Skeletal muscle tissue (tissue), 5 donors: ENCODE results near the gene PYCARD. TPM values are rescaled to one million over a fixed set of nuclear protein-coding genes. Genes with fewer than 3 reads are reported as not detected.

ENCODE experiments used
- H3K27ac ChIP-seq: one replicate; pipeline ENCODE4 v1.7.0; 2013; ENCODE audit warnings: mild to moderate bottlenecking, low read depth, low read length, inconsistent platforms
- H3K27me3 ChIP-seq, 3 donors: one replicate each; pipeline ENCODE4 v1.7.0; 2013; ENCODE audit warnings: low read length in 3 of 3; ENCODE audit not compliant: control insufficient read depth in 3 of 3, insufficient read depth in 3 of 3
- H3K36me3 ChIP-seq, 3 donors: one replicate each; pipeline ENCODE4 v1.7.0; 2013; ENCODE audit warnings: low read length in 3 of 3; ENCODE audit not compliant: control insufficient read depth in 3 of 3, insufficient read depth in 3 of 3
- H3K4me1 ChIP-seq, 3 donors: one replicate each; pipeline ENCODE4 v1.7.0; 2013; ENCODE audit warnings: low read length in 3 of 3, mild to moderate bottlenecking in 3 of 3; ENCODE audit not compliant: control insufficient read depth in 3 of 3, insufficient read depth in 3 of 3
- H3K4me3 ChIP-seq, 3 donors: one replicate each; pipeline ENCODE4 v1.7.0; 2013; ENCODE audit warnings: low read length in 3 of 3
- H3K9ac ChIP-seq, 3 donors: one replicate each; pipeline ENCODE4 v1.7.0; 2013; ENCODE audit warnings: low read length in 3 of 3, mild to moderate bottlenecking in 3 of 3, moderate library complexity in 2 of 3, low read depth in 1 of 3
- H3K9me3 ChIP-seq, 3 donors: one replicate each; pipeline ENCODE4 v1.7.0; 2013; ENCODE audit warnings: low read length in 3 of 3; ENCODE audit not compliant: control insufficient read depth in 3 of 3
- small RNA-seq: library from RNA; depleted of rRNA; stranded (forward); fragments of <200 nt; gene quantifications from one replicate; pipeline ENCODE3, GENCODE V24; 2014
- total RNA-seq: library from RNA; depleted of rRNA; stranded (reverse); fragments of >200 nt; gene quantifications from one replicate; pipeline ENCODE4 v1.2.3, GENCODE V29; 2014
- donor health status: Osteomylitis.

PYCARD gene
- total RNA-seq, 1 donor from 2014 or later = 27.1 TPM

DNA sequence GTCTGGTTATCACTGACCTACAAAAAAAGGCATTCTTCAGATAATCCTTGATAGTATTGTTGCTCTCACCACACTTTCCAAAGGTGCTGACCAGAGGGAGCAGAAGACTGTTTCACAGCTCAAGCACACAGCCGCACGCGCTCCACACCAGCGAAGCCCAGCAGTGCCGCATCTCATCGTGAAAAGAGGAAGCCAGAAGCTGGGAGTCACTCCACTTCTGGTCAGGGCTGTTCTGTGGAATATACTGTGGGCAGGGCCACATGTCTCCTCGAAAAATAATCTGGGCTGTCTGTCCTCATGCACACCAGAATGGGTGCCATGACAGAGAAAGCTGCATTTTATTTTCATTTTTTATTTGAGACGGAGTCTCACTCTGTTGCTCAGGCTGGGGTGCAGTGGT lies 45.4 kb downstream of the PYCARD start:
- Histone ChIP-seq H3K4me3 (no peak overlapping the region), H3K9ac (no peak overlapping the region), H3K27ac (no peak overlapping the region), H3K9me3 (no peaks in the 10 kb centered on the region), H3K27me3 (no peaks in the 10 kb centered on the region), H3K36me3 (no peaks in the 10 kb centered on the region), H3K4me1 (peaks cover 0 to 2% (median 0%) of the 10 kb centered on the region in 3 donors)

Small RNAs within 50 kb of the gene (small RNA-seq; reads per million reads assigned to genes)
- gene AC009088.4 = not detected
- not detected for gene NDUFA3P6

Other genes with a start within 250 kb of the PYCARD start
- gene SETD1A, start 245.0 kb downstream of the PYCARD start, total RNA-seq = 3.7 TPM
- gene HSD3B7, start 217.6 kb downstream of the PYCARD start, total RNA-seq = 12.5 TPM
- gene STX1B, start 192.1 kb downstream of the PYCARD start, total RNA-seq = not detected
- 19.3 TPM for gene STX4, start 169.2 kb downstream of the PYCARD start, total RNA-seq
- 5.7 TPM for gene ZNF668, start 128.5 kb downstream of the PYCARD start, total RNA-seq
- 9.4 TPM for gene ZNF646, start 128.3 kb downstream of the PYCARD start, total RNA-seq
- gene PRSS53, start 113.8 kb downstream of the PYCARD start, total RNA-seq = 2.6 TPM
- gene VKORC1, start 108.0 kb downstream of the PYCARD start, total RNA-seq = 34.4 TPM
- gene BCKDK, start 94.4 kb downstream of the PYCARD start, total RNA-seq = 8.9 TPM
- gene KAT8, start 85.1 kb downstream of the PYCARD start, total RNA-seq = 43.3 TPM
- not detected for gene PRSS8, start 67.0 kb downstream of the PYCARD start, total RNA-seq
- 0.52 TPM for gene PRSS36, start 52.7 kb downstream of the PYCARD start, total RNA-seq
- 40.2 TPM for gene FUS, start 22.6 kb downstream of the PYCARD start, total RNA-seq
- 45.4 TPM for gene TRIM72, start 11.4 kb upstream of the PYCARD start, total RNA-seq
- gene PYDC1, start 14.4 kb upstream of the PYCARD start, total RNA-seq = not detected
- gene ITGAM, start 57.2 kb upstream of the PYCARD start, total RNA-seq = 8.4 TPM
- 1.0 TPM for gene ITGAX, start 152.4 kb upstream of the PYCARD start, total RNA-seq
- gene ITGAD, start 190.6 kb upstream of the PYCARD start, total RNA-seq = under 0.01 TPM
- gene COX6A2, start 225.6 kb upstream of the PYCARD start, total RNA-seq = 49.1 TPM
- 0.52 TPM for gene ZNF843, start 240.0 kb upstream of the PYCARD start, total RNA-seq